ENCODE measurements around the gene DNAJB4. TPM values are rescaled to one million over a fixed set of nuclear protein-coding genes. Genes with fewer than 3 reads are reported as not detected.
"Not testable (repeated sequence)": the region's sequence is repeated elsewhere in the genome, so short reads cannot be mapped to it uniquely, and the experiment has no call there.

DNAJB4 gene
- total RNA-seq, 1 donor from 2014 or later, result 267 TPM

DNA sequence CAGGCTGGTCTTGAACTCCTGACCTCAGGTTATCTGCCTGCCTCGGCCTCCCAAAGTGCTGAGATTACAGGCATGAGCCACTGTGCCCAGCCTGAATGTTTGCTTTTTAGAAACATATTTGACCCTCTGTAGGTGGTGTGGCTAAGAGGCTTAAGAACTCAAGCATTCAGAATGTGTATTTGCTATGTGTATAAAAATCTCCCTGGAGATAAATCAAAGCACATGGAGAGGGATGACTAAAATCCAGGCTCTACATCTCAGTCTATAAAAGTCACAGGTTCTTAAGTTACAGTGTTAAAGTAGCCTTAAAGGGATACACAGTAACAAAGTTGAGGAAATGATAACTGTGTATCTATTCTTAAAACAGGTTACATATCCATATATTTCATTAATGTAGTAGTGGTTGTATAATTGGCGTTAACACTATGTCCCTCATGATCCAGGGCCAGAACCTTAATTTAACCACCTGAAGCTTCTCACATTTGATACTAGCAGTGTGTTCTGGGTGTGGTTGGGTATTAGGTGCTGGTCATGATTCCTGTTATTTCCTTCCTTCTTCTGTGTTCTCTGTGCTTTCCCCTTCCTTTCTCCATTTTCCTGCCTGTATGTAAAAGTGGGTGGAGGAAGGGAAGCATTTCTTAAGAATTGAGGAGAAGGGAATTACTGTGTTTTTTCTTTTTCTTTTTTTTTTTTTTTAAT, 57.2 kb downstream of the DNAJB4 start:
- peak in 1 of 2 donors; percentile 35 for DNase-seq (ENCODE audit: low read depth in 2 of 2)

DNA sequence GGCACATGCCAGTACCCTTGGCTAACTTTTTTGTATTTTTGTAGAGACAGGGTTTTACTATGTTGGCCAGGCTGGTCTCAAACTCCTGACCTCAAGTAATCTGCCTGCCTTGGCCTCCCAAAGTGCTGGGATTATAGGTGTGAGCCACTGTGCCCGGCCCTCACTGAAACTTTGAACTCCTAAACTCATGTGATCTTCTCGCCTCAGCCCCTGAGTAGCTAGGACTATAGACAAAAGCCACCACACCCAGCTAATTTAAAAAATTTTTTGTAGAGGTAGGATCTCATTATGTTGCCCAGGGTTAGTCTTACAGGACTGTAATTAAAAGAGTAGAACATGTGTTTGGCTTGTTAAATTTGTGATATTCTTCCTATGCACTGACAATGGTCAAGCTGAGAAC, 60.1 kb downstream of the DNAJB4 start:
- DNase-seq (ENCODE audit: low read depth in 2 of 2), result not testable (repeated sequence)

Other genes with a start within 250 kb of the DNAJB4 start
- gene USP33, start 245.1 kb upstream of the DNAJB4 start, total RNA-seq, result 59.1 and 123 TPM in 2 replicates
- gene MIGA1, start 225.3 kb upstream of the DNAJB4 start, total RNA-seq, result 8.1 and 20.8 TPM in 2 replicates
- 1.3 and 6.3 TPM in 2 replicates for gene NEXN, start 116.3 kb upstream of the DNAJB4 start, total RNA-seq
- 74.8 and 85.6 TPM in 2 replicates for gene FUBP1, start 25.9 kb upstream of the DNAJB4 start, total RNA-seq
- gene GIPC2, start 41.0 kb downstream of the DNAJB4 start, total RNA-seq, result 25.3 and 32.3 TPM in 2 replicates

Measured in lung microvascular endothelial cell (primary cell).